GM19372 (cell line): ENCODE data around the gene OCA2.
"Not testable (repeated sequence)": the region's sequence is repeated elsewhere in the genome, so short reads cannot be mapped to it uniquely, and the experiment has no call there.

Source experiments
- ATAC-seq: cut with Tn5 transposase; IDR thresholded peaks from one replicate; pipeline ENCODE4 v1.9.1; 2021; ENCODE audit warnings: mild to moderate bottlenecking, low read depth, moderate library complexity; ENCODE audit not compliant: unreplicated experiment

OCA2 gene

DNA sequence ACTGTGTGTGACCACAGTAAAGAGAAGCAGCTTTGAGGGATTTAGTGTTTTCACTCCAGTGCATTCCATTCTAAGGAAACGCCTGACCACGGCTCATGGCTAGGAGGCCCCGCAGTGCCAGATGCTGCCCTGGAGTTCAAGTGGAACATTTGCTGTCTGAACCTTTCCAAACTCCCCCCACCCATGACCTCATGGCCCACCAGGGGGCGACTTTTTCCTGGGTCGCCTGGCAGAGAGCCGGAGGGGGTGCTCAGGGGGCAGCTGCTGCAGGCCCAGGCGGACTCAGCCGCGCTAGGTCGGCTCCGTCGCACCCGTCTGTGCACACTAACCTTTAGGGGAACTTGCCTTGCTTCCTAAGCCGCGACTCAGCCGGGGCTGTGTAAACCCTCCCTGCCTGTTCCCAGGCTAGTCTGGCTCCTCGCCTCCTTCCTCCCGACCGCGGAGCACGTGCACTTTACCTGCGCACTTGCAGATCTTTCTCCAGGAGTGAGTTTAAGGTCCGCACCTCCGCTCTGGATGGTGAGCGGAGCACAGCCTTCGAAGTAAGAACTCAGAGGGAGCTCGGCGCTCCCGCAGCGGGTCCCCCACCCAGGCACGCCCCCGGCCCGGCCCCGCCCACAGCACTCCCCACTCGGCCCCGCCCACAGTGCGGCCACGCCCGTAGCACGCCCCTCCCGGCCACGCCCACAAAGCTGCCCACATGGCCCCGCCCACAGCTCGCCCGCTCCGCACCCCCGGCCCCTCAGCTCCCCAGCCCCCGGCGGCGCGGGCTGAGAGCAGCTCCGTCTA is at the start of gene OCA2:
TSS of gene OCA2 (minus strand) at position 550 of the 789 bp plus-strand sequence. CDS start 17,441 bp downstream, outside the sequence.
- no peak for ATAC-seq

DNA sequence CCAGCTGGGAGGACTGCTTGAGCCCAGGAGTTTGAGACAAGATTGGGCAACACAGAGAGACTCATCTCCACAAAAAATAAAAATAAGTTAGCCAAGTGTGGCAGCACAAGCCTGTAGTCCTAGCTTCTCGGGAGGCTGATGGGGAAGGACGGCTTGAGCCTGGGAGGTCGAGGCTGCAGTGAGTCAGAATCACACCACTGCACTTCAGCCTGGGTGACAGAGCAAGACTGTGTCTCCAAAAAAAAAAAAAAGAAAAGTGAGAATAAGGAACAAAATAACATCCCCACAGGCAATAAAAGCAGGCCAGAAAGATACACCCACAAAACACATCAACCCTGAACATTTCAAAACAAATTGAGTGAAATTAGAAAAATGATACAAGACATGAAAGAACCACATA is 48.7 kb upstream of the OCA2 start:
- no peak for ATAC-seq

DNA sequence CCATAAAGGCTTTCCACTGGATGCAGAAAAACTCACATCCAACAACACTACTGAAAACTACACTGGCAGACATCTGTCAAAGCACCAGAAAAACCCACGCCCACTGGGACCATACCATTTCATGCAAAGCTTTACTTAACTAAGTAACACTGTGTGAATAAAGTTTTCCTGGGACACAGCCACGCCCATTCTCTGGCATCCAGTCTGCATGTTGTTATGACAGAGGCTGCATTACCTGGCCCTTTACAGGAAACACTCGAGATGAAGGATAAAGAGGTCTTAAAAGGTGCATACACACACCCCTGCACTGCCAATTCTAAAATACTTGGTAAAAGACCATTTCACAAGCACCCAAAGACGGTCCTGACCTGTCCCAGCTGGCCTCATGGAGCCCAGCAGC is 46.3 kb upstream of the OCA2 start:
- ATAC-seq = not testable (repeated sequence)

DNA sequence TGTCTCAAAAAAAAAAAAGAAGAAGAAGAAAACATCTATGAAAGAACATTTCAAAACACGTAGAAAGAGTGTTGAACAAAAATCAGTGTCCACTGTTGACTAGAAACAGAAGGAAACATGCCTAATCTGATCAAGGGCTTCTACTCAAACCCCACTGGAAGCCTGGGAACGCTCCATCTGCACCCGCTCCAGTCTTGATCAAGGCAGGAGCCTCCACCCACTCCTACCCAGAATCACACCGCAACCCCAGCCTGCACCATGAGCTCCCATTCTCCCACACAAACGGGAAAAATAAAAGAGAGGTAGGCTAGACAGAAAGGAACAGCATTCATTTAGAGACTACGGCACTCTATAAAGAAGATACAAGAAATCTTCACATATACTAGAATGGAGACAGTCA is 40.9 kb upstream of the OCA2 start:
- no peak for ATAC-seq

DNA sequence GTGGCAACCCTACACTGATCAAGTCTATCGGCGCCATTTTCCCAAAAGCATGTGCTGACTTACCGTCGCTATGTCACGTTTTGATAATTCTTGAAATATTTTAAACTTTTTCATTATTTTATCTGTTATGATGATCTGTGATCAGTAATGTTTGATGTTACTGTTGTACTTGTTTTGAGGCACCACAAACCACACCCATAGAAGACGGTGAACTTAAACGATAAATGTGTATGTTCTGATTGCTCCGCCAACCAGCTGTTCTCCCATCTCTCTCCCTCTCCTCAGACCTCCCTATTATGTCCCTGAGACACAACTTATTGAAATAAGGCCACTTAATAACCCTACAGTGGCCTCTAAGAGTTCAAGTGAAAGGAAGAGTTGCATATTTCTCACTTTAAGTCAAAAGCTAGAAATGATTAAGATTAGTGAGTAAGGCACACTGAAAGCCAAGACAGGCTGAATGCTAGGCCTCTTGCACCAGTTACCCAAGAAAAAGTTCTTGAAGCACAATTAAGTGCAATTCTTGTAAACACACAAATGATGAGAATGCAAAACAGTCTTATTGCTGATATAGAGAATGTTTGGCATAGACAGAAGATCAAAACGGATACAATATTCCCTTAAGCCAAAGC is 38.4 kb upstream of the OCA2 start:
- ATAC-seq = not testable (repeated sequence)

DNA sequence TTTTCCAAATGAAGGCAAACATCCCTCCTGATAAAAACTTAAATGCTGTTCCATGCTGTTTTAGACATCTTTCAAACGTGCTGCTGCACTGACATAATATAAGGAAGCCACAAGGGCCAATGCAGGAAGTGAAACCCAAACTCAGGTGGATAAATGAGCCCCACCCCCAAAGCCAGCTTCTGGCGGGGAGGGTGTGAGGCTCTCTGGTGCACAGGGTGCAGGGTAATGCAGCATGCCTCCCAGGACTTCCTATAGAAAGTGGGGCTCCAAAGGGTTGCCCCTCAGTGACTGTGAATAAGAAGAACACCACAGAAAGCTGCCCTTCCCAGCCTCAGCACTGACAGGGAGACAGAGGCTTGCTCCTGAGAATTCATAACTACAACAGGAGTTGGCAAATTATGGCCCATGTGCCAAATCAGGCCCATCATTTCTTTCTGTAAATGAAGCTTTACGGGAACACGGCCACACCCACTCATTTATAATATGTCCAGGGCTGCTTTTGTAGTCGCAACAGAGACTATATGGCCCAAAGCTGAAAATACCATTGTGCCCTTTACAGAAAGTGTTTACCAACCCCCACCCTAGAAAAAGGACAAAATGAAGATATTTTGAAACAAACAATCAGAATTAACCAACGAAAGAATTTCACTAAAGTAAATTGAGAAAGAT is 37.3 kb upstream of the OCA2 start:
- ATAC-seq = peak; percentile 99

DNA sequence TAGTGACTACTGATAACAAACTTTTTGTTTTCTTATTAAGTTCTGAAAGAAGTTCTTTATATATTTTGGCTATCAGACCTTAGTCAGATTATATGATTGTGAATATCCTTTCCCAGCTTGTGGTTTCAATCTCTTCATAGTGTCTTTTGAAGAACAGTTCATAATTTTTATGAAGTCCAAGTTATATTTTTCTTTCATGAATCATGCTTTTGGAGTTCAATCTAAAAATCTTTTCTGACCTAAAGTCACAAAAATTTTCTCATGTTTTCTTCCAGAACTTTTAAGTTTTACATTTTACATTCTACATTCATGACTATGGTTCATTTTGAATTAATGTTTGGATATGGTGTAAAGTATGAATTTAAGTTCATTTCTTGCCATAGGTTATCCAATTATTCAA is 34.2 kb upstream of the OCA2 start:
- no peak for ATAC-seq

DNA sequence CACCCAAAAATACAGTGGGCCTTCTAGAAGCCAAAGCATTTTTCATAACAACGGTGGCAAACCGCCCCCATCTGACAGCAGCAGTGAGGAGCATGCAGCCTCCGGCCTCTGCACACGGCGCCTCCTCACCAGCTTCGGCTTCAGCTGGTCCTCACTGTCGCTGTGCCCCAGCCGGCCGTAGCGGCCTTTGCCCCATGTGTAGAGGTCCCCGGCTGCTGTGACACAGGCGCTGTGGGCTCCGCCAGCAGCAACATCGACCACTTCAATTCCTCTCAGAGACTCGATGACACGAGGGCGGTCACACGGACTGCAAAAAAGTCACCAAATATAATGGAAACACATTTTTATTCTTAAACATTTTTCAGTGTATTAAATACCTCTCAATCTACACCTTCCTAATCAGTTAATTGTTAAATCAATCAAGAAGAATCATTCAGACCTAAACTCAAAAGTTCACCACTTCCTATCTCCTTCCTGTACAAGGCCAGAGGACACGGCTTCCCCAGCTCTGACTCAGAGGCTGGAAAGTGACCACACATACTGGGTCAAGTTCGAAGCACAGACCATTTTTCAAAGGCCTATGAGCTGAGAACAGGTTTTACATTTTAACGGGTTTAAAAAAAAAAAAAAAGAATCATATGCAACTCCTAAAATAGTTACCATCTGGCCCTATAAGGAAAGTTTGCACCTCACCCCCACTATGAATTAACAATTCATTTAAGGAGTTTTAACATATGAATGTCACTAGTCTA is 33.6 kb upstream of the OCA2 start:
- ATAC-seq = no peak

DNA sequence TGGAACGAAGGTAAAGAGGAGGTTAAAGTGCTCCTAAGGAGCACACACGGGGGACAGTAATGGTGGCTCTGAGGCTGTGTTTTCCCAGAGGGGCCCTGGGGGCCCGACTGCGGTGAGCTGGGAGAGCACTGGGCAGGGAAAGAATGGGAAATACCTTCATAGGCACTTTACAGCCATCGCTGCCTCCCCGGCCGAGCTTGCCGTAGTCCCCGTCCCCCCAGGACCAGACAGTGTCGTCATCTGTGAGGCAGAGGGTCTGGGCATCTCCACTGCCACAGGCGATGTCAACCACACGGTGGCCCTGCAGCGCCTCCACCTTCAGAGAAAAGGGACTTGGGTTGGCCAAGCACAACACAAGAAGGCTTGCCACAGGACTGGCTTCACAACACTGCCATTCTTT is 32.8 kb upstream of the OCA2 start:
- ATAC-seq = no peak

DNA sequence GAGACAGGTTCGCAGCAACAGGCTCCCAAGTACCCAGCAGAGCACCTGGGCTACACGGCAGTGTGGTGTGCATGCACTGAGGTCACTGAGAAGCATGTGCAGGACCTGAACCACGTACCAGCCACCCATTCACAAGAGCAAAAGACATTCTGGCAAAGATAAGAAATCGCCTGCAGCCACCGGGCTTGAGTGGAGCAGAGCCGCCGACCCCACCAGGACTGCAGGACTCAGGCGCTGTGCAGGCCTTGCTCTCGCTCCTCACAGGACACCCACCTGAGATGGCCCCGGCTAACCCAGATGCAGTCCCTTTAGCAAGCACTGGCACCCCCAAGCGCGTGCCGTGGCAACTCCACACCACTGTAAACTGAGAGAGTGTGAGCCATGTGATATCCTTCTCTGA is 32.3 kb upstream of the OCA2 start:
- no peak for ATAC-seq

DNA sequence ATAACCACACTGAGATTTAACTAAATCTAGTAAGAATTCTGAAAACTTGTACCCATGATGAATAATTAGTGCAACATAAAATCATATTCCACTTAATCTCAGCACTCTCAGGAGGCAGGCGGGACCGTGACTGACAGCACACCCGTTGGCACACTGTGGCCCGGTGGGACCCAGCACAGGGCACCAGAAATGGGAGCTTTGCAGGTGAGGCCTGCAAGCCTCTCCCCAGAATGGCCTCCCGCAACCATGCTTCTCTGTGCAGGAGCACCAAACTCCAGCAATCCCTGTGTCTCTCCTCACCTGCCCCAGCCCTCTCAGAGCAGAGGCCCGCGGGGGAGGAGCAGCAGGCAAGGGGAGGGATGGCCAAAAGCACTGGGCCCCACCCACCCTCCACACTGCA is 31.5 kb upstream of the OCA2 start:
- ATAC-seq = no peak

DNA sequence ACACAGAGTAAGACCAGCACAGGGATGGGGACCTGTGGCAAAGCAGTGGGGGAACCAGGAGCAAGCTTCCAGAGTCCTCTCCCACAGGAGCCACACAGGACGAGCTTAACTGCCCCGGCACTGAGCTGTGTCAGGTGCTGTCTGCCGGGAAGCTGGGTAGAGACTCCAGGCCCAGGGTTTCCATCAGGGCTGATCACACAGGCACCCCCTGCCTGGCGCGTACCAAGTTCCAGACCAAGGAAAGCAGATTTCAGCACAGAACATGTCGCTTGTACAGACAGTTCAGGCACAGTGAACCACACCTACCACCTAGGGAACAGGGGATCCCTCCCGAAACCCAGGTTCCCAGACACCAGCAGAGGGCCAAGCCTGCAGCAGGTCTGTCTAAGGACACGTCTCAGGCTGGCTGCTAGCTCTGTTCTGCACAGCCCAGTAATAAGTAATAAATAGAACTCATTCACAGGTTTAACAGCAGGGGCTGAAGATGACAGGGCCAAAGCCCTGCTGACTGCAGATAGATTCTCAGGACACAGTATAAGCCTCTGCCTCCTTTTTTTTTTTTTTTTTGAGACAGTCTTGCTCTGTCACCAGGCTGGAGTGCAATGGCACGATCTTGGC is 30.2 kb upstream of the OCA2 start:
- no peak for ATAC-seq

DNA sequence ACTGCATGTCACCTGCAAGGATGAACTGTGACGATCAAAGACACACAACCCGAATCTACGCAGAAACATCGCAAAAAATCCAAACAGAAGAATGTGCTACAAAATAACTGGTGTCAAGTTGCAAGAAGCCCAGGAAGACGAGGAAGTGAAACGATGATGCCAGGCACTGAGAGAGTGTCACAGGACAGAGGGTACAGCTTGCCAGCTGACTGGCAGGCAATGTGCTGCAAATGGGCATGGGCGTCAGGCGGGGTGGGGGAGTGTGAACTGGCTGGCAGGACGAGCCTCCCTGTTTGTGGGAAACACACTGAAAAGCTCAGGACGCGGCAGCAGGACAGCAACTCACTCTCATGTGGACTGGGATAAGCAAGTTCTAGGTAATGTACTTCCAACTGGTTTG is 28.9 kb upstream of the OCA2 start:
- ATAC-seq = no peak

DNA sequence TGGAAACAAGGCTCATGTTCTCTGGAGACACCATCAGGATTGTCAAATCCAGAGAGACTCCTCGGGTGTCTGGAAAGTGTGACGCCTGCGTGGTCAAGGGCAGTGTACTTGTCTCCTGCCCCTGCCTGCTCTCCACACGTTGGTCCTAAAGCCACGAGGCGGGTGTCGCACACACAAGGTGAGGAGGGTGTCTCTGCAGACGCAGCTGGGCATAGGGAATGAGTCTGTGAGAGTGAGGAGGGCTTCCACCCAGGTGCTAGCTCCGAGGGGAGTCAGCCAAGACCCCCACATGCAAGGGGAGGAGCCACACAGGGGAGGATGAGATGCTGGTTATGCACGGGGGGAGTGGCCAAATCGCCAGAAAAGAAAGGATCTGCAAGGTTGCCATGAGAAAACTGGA is 27.9 kb upstream of the OCA2 start:
- ATAC-seq = no peak

DNA sequence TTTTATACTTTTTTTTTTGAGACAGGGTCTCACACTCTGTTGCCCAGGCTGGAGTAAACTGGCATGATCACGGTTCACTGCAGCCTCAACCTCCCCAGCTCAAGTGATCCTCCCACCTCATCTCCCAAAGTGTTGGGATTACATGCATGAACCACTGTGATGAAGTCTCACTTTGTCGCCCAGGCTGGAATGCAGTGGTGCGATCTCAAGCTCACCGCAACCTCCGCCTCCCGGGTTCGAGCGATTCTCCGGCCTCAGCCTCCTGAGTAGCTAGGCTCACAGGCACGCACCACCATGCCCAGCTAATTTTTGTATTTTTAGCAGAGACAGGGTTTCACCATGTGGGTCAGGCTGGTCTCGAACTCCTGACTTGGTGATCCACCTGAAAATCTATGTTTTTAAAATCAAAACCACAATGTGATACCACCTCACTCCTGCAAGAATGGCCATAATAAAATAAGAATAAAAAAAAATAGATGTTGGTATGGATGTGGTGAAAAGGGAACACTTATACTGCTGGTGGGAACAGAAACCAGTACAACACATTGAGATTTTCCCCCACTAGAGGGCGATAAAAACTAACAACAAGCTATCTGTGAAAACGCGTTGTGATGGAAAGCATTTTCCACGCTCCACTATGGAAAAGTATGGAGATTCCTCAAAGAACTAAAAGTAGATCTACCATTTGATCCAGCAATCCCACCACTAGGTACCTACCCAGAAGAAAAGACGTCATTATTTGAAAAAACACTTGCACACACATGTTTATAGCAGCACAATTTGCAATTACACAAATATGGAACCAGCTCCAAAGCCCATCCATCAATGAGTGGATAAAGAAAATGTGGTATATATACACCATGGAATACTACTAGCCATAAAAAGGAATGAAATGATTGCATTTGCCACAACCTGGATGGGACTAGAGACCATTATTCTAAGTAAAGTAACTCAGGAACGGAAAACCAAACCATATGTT is 26.8 kb upstream of the OCA2 start:
- ATAC-seq = no peak

DNA sequence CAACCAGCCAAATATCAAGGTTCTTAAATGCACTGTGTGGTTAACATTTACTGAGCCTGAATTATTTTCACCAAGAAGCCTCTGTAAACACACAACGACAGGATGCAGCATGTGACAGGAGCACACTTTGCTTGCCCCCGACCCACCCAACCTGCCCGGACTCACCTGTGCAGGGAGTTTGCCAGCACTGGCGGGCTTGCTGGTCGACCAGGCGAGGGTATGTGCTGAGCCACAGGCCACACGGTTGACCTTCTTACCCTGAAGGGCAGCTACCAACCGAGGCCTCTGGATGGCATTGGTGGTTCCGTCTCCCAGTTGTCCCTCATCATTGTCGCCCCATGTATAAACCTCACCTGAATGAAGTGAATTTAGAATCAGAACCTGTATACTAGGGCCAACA is 25.7 kb upstream of the OCA2 start:
- no peak for ATAC-seq

DNA sequence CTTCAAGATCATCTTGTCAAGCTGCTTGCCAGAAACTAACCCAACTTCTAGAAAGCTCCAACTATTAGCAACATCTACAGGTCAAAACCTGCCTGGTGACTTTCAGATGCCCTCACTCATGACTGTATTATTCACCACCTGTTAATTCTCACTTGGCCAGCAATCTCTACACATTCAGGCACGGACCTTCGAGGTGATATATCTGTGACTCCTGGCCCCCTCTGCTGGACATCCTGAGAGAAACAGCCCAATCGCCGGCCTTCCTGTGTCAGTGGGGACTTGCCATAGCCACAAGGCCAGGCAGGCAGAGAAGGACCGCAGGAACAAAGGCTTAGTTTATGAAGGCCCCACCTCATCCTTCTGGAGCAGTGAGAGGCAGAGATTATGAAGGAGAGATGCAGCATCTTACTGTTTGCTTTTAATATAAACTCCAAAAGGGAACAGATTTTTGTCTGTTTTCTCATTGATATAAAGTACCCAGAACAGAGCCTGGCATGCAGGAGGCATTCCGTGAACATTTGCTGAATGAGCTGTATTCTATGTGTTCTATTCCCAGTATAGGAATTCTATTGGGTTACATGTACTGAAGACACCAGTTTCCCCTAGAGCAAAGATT is 24.4 kb upstream of the OCA2 start:
- ATAC-seq = no peak

DNA sequence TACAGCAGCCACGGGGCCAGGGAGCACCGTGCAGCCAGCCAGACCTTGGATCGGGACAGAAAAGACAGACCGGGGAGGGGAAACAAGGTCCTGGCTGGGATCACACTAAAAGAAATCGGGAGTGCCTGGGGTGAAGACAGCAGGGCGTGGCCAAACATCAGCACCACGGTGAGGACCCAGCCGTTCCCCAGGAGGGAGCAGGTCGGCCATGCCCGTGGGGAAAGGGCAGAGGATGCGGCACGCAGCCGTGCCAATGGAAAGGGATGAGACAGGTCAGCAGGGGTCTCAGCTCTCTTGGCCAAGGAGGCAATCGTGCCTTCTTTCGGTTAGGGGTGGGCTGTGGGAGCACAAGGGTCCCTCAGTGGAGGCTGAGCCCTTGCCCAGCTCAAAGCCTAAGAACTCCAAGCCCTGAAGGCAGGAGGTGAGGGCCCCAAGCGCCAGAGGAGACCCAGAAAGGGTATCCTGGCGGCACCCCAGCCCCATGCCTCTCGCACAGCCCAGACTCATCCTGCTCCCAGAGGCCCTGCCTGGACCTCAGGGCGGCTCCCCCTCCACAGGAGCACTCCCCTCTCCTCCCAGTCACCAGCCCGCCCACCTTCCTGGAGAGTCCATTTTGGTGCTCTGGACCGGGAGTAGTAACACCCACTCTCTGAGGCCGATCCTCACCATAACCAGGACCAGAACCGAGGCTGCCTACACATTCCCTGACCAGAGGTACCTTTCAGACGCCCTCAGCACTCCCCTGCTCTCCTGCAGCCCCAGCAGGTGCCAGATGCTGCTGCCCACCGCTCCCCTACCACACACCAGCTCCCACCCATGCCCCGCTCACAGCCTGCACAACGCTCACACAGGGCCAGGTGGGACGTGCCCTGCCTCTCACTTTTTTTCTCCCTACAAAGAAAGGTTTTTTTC is 23.2 kb upstream of the OCA2 start:
- ATAC-seq = no peak
